ENCODE results near the gene TTC34.

- TF ChIP-seq SP1 (IDR thresholded peaks at IDR 0.05): no peak
- no peak for TF ChIP-seq BHLHE40 (IDR thresholded peaks at IDR 0.05; ENCODE audit: borderline replicate concordance)
- TF ChIP-seq FOXM1 (IDR thresholded peaks at IDR 0.05; ENCODE audit: borderline replicate concordance): no peak
- TF ChIP-seq ARNT (IDR thresholded peaks at IDR 0.05): no peak
- no peak for TF ChIP-seq CTBP1 (IDR thresholded peaks at IDR 0.05; ENCODE audit: borderline replicate concordance)
- TF ChIP-seq FOXA1 (IDR thresholded peaks at IDR 0.05): no peak
- TF ChIP-seq, protein P1, sequence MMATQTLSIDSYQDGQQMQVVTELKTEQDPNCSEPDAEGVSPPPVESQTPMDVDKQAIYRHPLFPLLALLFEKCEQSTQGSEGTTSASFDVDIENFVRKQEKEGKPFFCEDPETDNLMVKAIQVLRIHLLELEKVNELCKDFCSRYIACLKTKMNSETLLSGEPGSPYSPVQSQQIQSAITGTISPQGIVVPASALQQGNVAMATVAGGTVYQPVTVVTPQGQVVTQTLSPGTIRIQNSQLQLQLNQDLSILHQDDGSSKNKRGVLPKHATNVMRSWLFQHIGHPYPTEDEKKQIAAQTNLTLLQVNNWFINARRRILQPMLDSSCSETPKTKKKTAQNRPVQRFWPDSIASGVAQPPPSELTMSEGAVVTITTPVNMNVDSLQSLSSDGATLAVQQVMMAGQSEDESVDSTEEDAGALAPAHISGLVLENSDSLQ (IDR thresholded peaks at IDR 0.05): no peak
- TF ChIP-seq FOXK2 (IDR thresholded peaks at IDR 0.05): no peak
- TF ChIP-seq HDGF (IDR thresholded peaks at IDR 0.05; ENCODE audit: borderline replicate concordance): no peak
- no peak for TF ChIP-seq L3MBTL2 (conservative IDR thresholded peaks at IDR 0.05)
- no peak for TF ChIP-seq ZNF384 (IDR thresholded peaks at IDR 0.05)
- no peak for TF ChIP-seq ELF4 (IDR thresholded peaks at IDR 0.05)
- no peak for TF ChIP-seq SUZ12 (IDR thresholded peaks at IDR 0.05)
- TF ChIP-seq NFRKB (IDR thresholded peaks at IDR 0.05): no peak
Measured at GRCh38 chr1:2810899-2811532, 9.5 kb upstream of the TTC34 start.

Measured in HEK293T (cell line).